Esophagus muscularis mucosa (tissue), 4 donors: ENCODE data around the gene GIGYF1. TPM values are rescaled to one million over a fixed set of nuclear protein-coding genes. Genes with fewer than 3 reads are reported as not detected.

Experiments used
- DNase-seq: peaks from one replicate; pipeline ENCODE4 v3.0.0-alpha.2; 2017; ENCODE audit errors: extremely low spot score
- H3K27ac ChIP-seq, 4 donors: fragments of 200-600 bp; sonication (generic); replicated peaks in 1 of 4; 1 replicate in 3 of 4; 2 replicates in 1 of 4; pipeline ENCODE4 v1.5.1; 2016 to 2019; ENCODE audit warnings: mild to moderate bottlenecking in 1 of 4
- H3K27me3 ChIP-seq, 4 donors: fragments of 200-600 bp; sonication (generic); one replicate each; pipeline versions ENCODE4 v1.5.1 to v1.6.0; 2016 to 2019
- H3K36me3 ChIP-seq, 4 donors: fragments of 200-600 bp; sonication (generic); one replicate each; pipeline ENCODE4 v1.5.1; 2016 to 2019
- H3K4me1 ChIP-seq, 4 donors: fragments of 200-600 bp; sonication (generic); one replicate each; pipeline ENCODE4 v1.5.1; 2016 to 2019
- H3K4me3 ChIP-seq, 4 donors: fragments of 200-600 bp; sonication (generic); 1 replicate in 2 of 4; 2 replicates in 2 of 4; pipeline ENCODE4 v1.5.1; 2016 to 2019; ENCODE audit warnings: mild to moderate bottlenecking in 4 of 4, moderate library complexity in 1 of 4
- H3K9me3 ChIP-seq, 4 donors: fragments of 200-600 bp; sonication (generic); 1 replicate in 3 of 4; 2 replicates in 1 of 4; pipeline ENCODE4 v1.5.1; 2016 to 2019
- EP300 ChIP-seq: sonication (generic); formaldehyde crosslinking; IDR thresholded peaks from one replicate; pipeline ENCODE4 v1.6.1; 2017; ENCODE audit warnings: antibody characterized with exemption
- POLR2A ChIP-seq: fragments of 450-650 bp; IDR thresholded peaks from one replicate; pipeline ENCODE4 v1.6.1; 2017; ENCODE audit warnings: antibody characterized with exemption, moderate library complexity, mild to moderate bottlenecking, low read depth
- POLR2AphosphoS5 ChIP-seq, 2 donors: sonication (generic); formaldehyde crosslinking; IDR thresholded peaks; one replicate each; pipeline ENCODE4 v1.6.1; 2017; ENCODE audit warnings: antibody characterized with exemption in 2 of 2
- WGBS: methylation state at CpG from one replicate; pipeline ENCODE4 v1.1.5; 2018; 5-methylcytosine and 5-hydroxymethylcytosine counted together
- intact Hi-C: fragments of 100-400 bp; cut with DNase I; formaldehyde crosslinking; loops from one replicate; pipeline ENCODE4 v1.15.1; 2023
- total RNA-seq, 4 donors: library from RNA; depleted of rRNA; stranded (reverse); fragments of >200 nt; gene quantifications; one replicate each; pipeline versions ENCODE4 v1.1.0 to v1.2.1, GENCODE V29; 2016
- TF ChIP-seq, protein P1 (sequence below), 3 experiments: fragments of 200-600 bp in 2 of 3; fragments of 450-650 bp in 1 of 3; sonication (generic) in 2 of 3; IDR thresholded peaks; one replicate each; pipeline ENCODE4 v1.5.1; 2017 to 2019; ENCODE audit warnings: antibody characterized with exemption in 3 of 3, mild to moderate bottlenecking in 2 of 3, moderate library complexity in 1 of 3

GIGYF1 gene
- total RNA-seq, 4 donors from 2014 or later, result 19.5 to 33.5 (median 30.9) TPM

DNA sequence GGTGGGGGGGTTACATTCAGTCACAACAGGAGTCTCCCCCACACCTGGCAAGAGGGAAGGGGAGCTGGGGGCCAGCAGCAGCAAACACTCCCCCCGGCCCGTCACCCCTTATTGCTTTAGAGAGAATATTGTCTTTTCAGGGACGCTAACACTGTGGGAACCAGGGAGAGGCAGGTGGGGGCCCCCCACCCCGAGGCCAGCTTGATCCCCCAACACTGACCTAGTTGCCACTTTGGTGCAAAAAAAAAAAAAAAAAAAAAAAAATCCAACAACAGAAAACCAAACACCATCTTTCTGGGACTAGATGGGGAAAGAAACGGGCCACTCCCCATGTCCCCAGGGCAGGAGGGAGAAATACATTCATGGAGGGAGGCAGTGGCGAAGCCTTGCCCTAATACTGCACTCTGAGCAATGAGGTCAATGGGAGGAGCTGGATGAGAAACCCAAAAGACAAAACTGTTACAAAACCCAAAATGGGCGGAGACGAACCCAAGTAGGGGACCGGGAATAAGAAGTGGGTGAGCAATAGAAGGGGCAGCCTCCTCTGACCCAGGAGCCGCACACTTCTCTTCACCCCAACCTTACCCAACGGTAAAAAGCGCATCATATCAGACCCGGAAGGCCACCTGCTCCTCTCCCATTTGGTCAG is 14.0 kb downstream of the GIGYF1 start:
- Histone ChIP-seq H3K27me3 (no peaks in the 10 kb centered on the region), H3K36me3 (peaks cover 58 to 86% (median 85%) of the 10 kb centered on the region in 4 donors), H3K4me1 (peaks cover 18 to 59% (median 53%) of the 10 kb centered on the region in 4 donors), H3K4me3 (no peak overlapping the region), H3K9me3 (no peaks in the 10 kb centered on the region), H3K27ac (peak overlapping the region; percentile 63 to 100 (median 70))
- WGBS, result 56% methylated on average over 12 of the region's 13 CpGs
- intact Hi-C loops, result no loop called here
- TF ChIP-seq POLR2AphosphoS5 (IDR thresholded peaks at IDR 0.05) (peak; percentile 26 to 44), POLR2A (no peak), EP300 (no peak)
- DNase-seq, result no peak

DNA sequence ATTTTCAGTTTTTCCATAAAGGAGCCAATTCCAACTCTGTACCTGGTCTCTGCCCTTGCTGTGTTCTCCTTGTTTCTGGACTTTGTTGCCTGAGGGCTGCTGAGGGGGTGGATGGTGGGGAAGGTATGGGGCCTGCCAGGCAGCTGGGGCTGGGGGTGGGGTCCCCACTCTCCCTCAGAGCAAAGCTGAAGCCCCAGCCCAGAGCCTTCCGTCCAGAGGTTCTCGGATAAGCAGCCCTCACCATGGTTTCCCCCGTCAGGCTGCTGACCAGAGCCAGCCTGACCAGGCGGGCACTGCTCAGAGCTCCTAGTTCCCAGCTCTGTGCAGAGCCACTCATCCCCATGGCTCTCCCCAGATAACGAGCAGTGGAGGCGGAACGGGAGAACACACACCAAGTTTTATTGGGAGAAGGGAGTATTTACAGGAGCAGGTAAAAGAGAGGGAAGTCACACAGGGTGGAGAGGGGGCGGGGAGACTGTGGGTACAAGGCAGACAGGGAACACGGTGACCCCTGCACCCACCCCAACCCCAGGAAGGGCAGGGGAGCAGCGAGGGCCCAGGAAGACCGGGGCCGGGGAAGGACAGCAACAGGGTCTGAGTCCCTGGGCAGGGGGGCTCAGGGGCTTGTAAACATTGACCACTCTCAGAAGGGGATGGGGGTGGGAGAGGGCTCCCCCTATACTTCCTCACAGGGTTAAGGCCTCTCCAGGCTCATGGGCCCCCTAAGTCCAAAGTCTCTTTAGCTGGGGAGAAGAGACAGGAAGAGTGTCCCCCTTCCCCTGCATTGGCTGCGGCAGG is 14.7 kb downstream of the GIGYF1 start:
- TF ChIP-seq POLR2AphosphoS5 (IDR thresholded peaks at IDR 0.05) (no peak), POLR2A (no peak), EP300 (no peak)
- TF ChIP-seq, protein P1, sequence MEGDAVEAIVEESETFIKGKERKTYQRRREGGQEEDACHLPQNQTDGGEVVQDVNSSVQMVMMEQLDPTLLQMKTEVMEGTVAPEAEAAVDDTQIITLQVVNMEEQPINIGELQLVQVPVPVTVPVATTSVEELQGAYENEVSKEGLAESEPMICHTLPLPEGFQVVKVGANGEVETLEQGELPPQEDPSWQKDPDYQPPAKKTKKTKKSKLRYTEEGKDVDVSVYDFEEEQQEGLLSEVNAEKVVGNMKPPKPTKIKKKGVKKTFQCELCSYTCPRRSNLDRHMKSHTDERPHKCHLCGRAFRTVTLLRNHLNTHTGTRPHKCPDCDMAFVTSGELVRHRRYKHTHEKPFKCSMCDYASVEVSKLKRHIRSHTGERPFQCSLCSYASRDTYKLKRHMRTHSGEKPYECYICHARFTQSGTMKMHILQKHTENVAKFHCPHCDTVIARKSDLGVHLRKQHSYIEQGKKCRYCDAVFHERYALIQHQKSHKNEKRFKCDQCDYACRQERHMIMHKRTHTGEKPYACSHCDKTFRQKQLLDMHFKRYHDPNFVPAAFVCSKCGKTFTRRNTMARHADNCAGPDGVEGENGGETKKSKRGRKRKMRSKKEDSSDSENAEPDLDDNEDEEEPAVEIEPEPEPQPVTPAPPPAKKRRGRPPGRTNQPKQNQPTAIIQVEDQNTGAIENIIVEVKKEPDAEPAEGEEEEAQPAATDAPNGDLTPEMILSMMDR (IDR thresholded peaks at IDR 0.05), result no peak
- H3K27ac ChIP-seq, result peak overlapping the region; percentile 63 to 100 (median 70)
- H3K36me3 ChIP-seq, result peaks cover 51 to 79% (median 78%) of the 10 kb centered on the region in 4 donors
- H3K4me1 ChIP-seq, result peaks cover 18 to 59% (median 53%) of the 10 kb centered on the region in 4 donors
- intact Hi-C loops, result no loop called here
- no peaks in the 10 kb centered on the region for H3K9me3 ChIP-seq
- DNase-seq, result no peak
- 73% methylated on average over 13 of the region's 13 CpGs for WGBS
- H3K27me3 ChIP-seq, result no peaks in the 10 kb centered on the region
- H3K4me3 ChIP-seq, result no peak overlapping the region

DNA sequence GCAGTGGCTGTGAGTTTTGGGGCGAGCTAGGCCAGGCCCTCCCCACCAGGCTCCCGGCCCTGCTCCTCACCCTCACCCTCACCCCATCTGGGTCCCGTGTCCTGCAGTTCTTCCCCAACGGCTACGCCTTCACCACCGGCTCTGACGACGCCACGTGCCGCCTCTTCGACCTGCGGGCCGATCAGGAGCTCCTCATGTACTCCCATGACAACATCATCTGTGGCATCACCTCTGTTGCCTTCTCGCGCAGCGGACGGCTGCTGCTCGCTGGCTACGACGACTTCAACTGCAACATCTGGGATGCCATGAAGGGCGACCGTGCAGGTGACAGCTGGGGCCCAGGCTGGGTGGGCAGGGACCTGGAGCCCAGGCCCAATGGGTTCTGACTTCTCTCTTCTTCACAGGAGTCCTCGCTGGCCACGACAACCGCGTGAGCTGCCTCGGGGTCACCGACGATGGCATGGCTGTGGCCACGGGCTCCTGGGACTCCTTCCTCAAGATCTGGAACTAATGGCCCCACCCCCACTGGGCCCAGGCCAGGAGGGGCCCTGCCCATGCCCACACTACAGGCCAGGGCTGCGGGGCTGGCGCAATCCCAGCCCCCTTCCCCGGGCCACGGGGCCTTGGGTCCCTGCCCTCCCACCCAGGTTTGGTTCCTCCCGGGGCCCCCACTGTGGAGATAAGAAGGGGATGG is 15.6 kb downstream of the GIGYF1 start:
- Histone ChIP-seq H3K27me3 (no peaks in the 10 kb centered on the region), H3K4me3 (no peak overlapping the region), H3K27ac (peak overlapping the region; percentile 63 to 100 (median 70)), H3K4me1 (peaks cover 18 to 59% (median 53%) of the 10 kb centered on the region in 4 donors), H3K36me3 (peaks cover 44 to 70% (median 69%) of the 10 kb centered on the region in 4 donors), H3K9me3 (no peaks in the 10 kb centered on the region)
- TF ChIP-seq, protein P1 (IDR thresholded peaks at IDR 0.05), result no peak
- TF ChIP-seq EP300, result no peak
- TF ChIP-seq POLR2AphosphoS5 (IDR thresholded peaks at IDR 0.05), result peak in 1 of 2 donors; percentile 7
- 74% methylated on average over 16 of the region's 35 CpGs for WGBS
- intact Hi-C loops, result no loop called here
- DNase-seq, result no peak

DNA sequence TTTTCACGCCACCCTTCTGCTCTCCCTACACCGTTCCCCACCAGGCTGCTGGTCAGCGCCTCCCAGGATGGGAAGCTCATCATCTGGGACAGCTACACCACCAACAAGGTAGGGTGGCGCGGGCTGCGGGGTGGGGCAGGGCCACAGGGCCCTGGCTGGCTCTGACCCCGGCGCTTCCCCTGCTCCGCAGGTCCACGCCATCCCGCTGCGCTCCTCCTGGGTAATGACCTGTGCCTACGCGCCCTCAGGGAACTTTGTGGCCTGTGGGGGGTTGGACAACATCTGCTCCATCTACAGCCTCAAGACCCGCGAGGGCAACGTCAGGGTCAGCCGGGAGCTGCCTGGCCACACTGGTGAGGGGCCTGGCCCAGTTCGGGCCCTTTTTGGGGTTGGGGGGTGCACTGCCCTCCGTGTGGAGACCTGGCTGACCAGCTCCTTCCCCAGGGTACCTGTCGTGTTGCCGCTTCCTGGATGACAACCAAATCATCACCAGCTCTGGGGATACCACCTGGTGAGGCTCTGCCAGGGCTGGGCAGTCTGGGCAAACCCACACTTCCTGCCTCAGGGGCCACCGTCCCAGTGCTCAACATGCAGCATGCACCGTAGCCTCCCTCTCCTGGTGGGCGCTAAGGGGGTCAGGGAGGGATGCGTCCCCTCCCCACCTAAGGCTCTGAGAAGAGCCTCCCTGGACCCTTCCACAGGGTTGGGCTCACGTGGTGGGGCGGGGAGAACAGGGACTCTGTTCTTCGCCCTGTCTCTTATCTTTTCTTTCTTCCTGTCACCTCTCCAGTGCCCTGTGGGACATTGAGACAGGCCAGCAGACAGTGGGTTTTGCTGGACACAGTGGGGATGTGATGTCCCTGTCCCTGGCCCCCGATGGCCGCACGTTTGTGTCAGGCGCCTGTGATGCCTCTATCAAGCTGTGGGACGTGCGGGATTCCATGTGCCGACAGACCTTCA is 16.5 kb downstream of the GIGYF1 start:
- WGBS, result 83% methylated on average over 30 of the region's 36 CpGs
- no peak overlapping the region for H3K4me3 ChIP-seq
- H3K4me1 ChIP-seq, result peaks cover 22 to 65% (median 60%) of the 10 kb centered on the region in 4 donors
- intact Hi-C loops, result no loop called here
- H3K9me3 ChIP-seq, result no peaks in the 10 kb centered on the region
- no peak for DNase-seq
- H3K36me3 ChIP-seq, result peaks cover 35 to 62% (median 60%) of the 10 kb centered on the region in 4 donors
- TF ChIP-seq POLR2A, result no peak
- TF ChIP-seq, protein P1 (IDR thresholded peaks at IDR 0.05), result no peak
- no peak for TF ChIP-seq POLR2AphosphoS5 (IDR thresholded peaks at IDR 0.05)
- no peak for TF ChIP-seq EP300
- no peaks in the 10 kb centered on the region for H3K27me3 ChIP-seq
- peak overlapping the region; percentile 75 to 100 (median 98) for H3K27ac ChIP-seq
